HG02759 (cell line): Measurements from ENCODE around the gene GUCY1A1.

Experiments
- ATAC-seq: cut with Tn5 transposase; IDR thresholded peaks from one replicate; pipeline ENCODE4 v1.9.1; 2021; ENCODE audit warnings: mild to moderate bottlenecking, moderate library complexity; ENCODE audit not compliant: unreplicated experiment

Gene GUCY1A1

GRCh38 chr4:155724731-155725130 lies 58.1 kb downstream of the GUCY1A1 start:
- no peak for ATAC-seq

- no peak for ATAC-seq
Measured at GRCh38 chr4:155734065-155734464, 67.4 kb downstream of the GUCY1A1 start.

GRCh38 chr4:155734951-155735350 lies 68.3 kb downstream of the GUCY1A1 start:
- no peak for ATAC-seq

- ATAC-seq, result no peak
Measured at GRCh38 chr4:155735496-155735895, 68.8 kb downstream of the GUCY1A1 start.

GRCh38 chr4:155738548-155738947 lies 71.9 kb downstream of the GUCY1A1 start:
- no peak for ATAC-seq

- ATAC-seq, result no peak
Measured at GRCh38 chr4:155741546-155741945, 74.9 kb downstream of the GUCY1A1 start.

GRCh38 chr4:155742310-155743015 lies 75.8 kb downstream of the GUCY1A1 start:
- no peak for ATAC-seq

GRCh38 chr4:155745984-155746383 lies 79.3 kb downstream of the GUCY1A1 start:
- no peak for ATAC-seq

GRCh38 chr4:155748039-155748438 lies 81.4 kb downstream of the GUCY1A1 start:
- ATAC-seq, result no peak

- no peak for ATAC-seq
Measured at GRCh38 chr4:155749041-155749440, 82.4 kb downstream of the GUCY1A1 start.

- no peak for ATAC-seq
Measured at GRCh38 chr4:155751569-155751968, 84.9 kb downstream of the GUCY1A1 start.

GRCh38 chr4:155757745-155758265 lies 91.2 kb downstream of the GUCY1A1 start:
- ATAC-seq, result no peak

GRCh38 chr4:155758481-155759371 lies 92.1 kb downstream of the GUCY1A1 start, which contains the start of gene GUCY1B1:
Gene GUCY1B1, plus strand, starts transcription at chr4:155759021. Its CDS starts 120 bp downstream, at chr4:155759141.
- peak; percentile 97 for ATAC-seq

- ATAC-seq, result peak; percentile 26
Measured at GRCh38 chr4:155759372-155760252, 93.0 kb downstream of the GUCY1A1 start.

GRCh38 chr4:155761047-155761446 lies 94.4 kb downstream of the GUCY1A1 start:
- ATAC-seq, result no peak

- ATAC-seq, result no peak
Measured at GRCh38 chr4:155761916-155762315, 95.3 kb downstream of the GUCY1A1 start.

- ATAC-seq, result no peak
Measured at GRCh38 chr4:155762334-155762733, 95.7 kb downstream of the GUCY1A1 start.

GRCh38 chr4:155763551-155763950 lies 96.9 kb downstream of the GUCY1A1 start:
- ATAC-seq, result no peak

- ATAC-seq, result no peak
Measured at GRCh38 chr4:155765149-155765548, 98.5 kb downstream of the GUCY1A1 start.

- no peak for ATAC-seq
Measured at GRCh38 chr4:155766622-155767021, 100.0 kb downstream of the GUCY1A1 start.

GRCh38 chr4:155768370-155768769 lies 101.7 kb downstream of the GUCY1A1 start:
- ATAC-seq, result no peak
